GM23248 (cell line): ENCODE data around the gene ANKRA2. TPM values are rescaled to one million over a fixed set of nuclear protein-coding genes. Genes with fewer than 3 reads are reported as not detected.
"Not testable (repeated sequence)": the region's sequence is repeated elsewhere in the genome, so short reads cannot be mapped to it uniquely, and the experiment has no call there.

Experiments
- DNase-seq: peaks from one replicate; pipeline ENCODE4 v3.0.0-alpha.2; 2015
- H2AFZ ChIP-seq: fragments of 200-600 bp; sonication (generic); 2 replicates; pipeline ENCODE4 v1.6.1; 2016; ENCODE audit warnings: antibody characterized with exemption
- H3F3A ChIP-seq: fragments of 200-600 bp; sonication (generic); 2 replicates; pipeline ENCODE4 v1.6.1; 2016; ENCODE audit warnings: mild to moderate bottlenecking, antibody characterized with exemption, mixed run types; ENCODE audit not compliant: insufficient read depth
- H3K27ac ChIP-seq: fragments of 200-600 bp; sonication (generic); 2 replicates; pipeline ENCODE4 v1.5.1; 2016; ENCODE audit warnings: mild to moderate bottlenecking
- H3K27me3 ChIP-seq: fragments of 200-600 bp; sonication (generic); replicated peaks from 2 replicates; pipeline ENCODE4 v1.6.1; 2016; ENCODE audit warnings: mild to moderate bottlenecking; ENCODE audit not compliant: insufficient read depth
- H3K36me3 ChIP-seq: fragments of 200-600 bp; sonication (generic); 2 replicates; pipeline ENCODE4 v1.6.1; 2016; ENCODE audit warnings: low read depth, mild to moderate bottlenecking
- H3K4me1 ChIP-seq: fragments of 200-600 bp; sonication (generic); 2 replicates; pipeline ENCODE4 v1.6.1; 2016; ENCODE audit warnings: mild to moderate bottlenecking; ENCODE audit not compliant: insufficient read depth
- H3K4me2 ChIP-seq: fragments of 200-600 bp; sonication (generic); one replicate; pipeline ENCODE4 v1.6.1; 2016; ENCODE audit warnings: mild to moderate bottlenecking; ENCODE audit not compliant: unreplicated experiment
- H3K4me3 ChIP-seq: fragments of 200-600 bp; sonication (generic); 2 replicates; pipeline ENCODE4 v1.5.1; 2016; ENCODE audit warnings: mild to moderate bottlenecking
- H3K79me2 ChIP-seq: fragments of 200-600 bp; sonication (generic); 2 replicates; pipeline ENCODE4 v1.6.1; 2016; ENCODE audit warnings: mild to moderate bottlenecking; ENCODE audit not compliant: insufficient read depth
- H3K9ac ChIP-seq: fragments of 200-600 bp; sonication (generic); 2 replicates; pipeline ENCODE4 v1.6.1; 2016; ENCODE audit warnings: mild to moderate bottlenecking
- H3K9me2 ChIP-seq: fragments of 200-600 bp; sonication (generic); 2 replicates; pipeline ENCODE4 v1.6.1; 2016; ENCODE audit warnings: mixed run types, mild to moderate bottlenecking, moderate library complexity; ENCODE audit not compliant: insufficient read depth
- H3K9me3 ChIP-seq: fragments of 200-600 bp; sonication (generic); one replicate; pipeline ENCODE4 v1.6.1; 2017; ENCODE audit warnings: low read depth
- H4K20me1 ChIP-seq: fragments of 200-600 bp; sonication (generic); 2 replicates; pipeline ENCODE4 v1.6.0; 2016; ENCODE audit not compliant: insufficient read depth
- EZH2 ChIP-seq: fragments of 200-600 bp; sonication (generic); IDR thresholded peaks from 2 replicates; pipeline ENCODE4 v1.6.1; 2018; ENCODE audit warnings: antibody characterized with exemption, mild to moderate bottlenecking; ENCODE audit not compliant: insufficient read depth, poor library complexity, severe bottlenecking
- EZH2phosphoT487 ChIP-seq: fragments of 200-600 bp; sonication (generic); IDR thresholded peaks from 2 replicates; pipeline ENCODE4 v1.6.1; 2018; ENCODE audit warnings: antibody characterized with exemption, moderate library complexity, mild to moderate bottlenecking, low read depth; ENCODE audit not compliant: insufficient read depth
- WGBS, 2 experiments: methylation state at CpG; one replicate each; pipeline ENCODE4 v1.1.6; 2015 to 2017; ENCODE audit warnings: low lambda C conversion rate in 2 of 2, low coverage in 1 of 2; ENCODE audit errors: missing lambda C conversion rate in 2 of 2; 5-methylcytosine and 5-hydroxymethylcytosine counted together
- in situ Hi-C: fragments of 300-500 bp; cut with MboI; formaldehyde crosslinking; loops from 2 replicates; pipeline ENCODE4 v1.15.0; 2020
- polyA plus RNA-seq: library from polyadenylated mRNA; unstranded; fragments of >200 nt; fragmentation: Nextera tagmentation; extraction: Ambion mirVana; gene quantifications from 2 replicates; pipeline ENCODE4 v1.2.1, GENCODE V29; 2016
- total RNA-seq: library from RNA; depleted of rRNA; stranded (reverse); fragments of >200 nt; shearing (Covaris generic); gene quantifications from 2 replicates; pipeline ENCODE4 v1.2.3, GENCODE V29; 2014

The ANKRA2 gene
- total and polyA plus RNA-seq, 2 experiments from 2014 or later = 23.6 to 30.2 TPM

- DNase-seq = peak; percentile 85
- Histone ChIP-seq H3K4me1 (no peaks in the 10 kb centered on the region), H4K20me1 (no peaks in the 10 kb centered on the region), H3K9me2 (no peaks in the 10 kb centered on the region), H3K36me3 (no peaks in the 10 kb centered on the region), H3K9ac (no peak overlapping the region), H3K27ac (no peak overlapping the region), H3K4me2 (peak overlapping the region; percentile 29), H3K79me2 (no peaks in the 10 kb centered on the region), H3F3A (no peaks in the 10 kb centered on the region), H3K9me3 (no peaks in the 10 kb centered on the region), H3K4me3 (no peak overlapping the region), H2AFZ (peak overlapping the region; percentile 73), H3K27me3 (no peaks in the 10 kb centered on the region)
- TF ChIP-seq EZH2phosphoT487 = no peak
- no peak for TF ChIP-seq EZH2
- in situ Hi-C loops = no loop called here
- 11 to 13% methylated on average over 14 to 16 of the region's 16 CpGs for WGBS, 2 experiments
Observed at GRCh38 chr5:73519531-73520283, 45.7 kb downstream of the ANKRA2 start.

- Histone ChIP-seq H3K79me2 (no peaks in the 10 kb centered on the region), H4K20me1 (no peaks in the 10 kb centered on the region), H3F3A (no peaks in the 10 kb centered on the region), H3K36me3 (no peaks in the 10 kb centered on the region), H3K9me2 (no peaks in the 10 kb centered on the region), H3K4me2 (no peak overlapping the region), H3K27ac (no peak overlapping the region), H3K4me1 (no peaks in the 10 kb centered on the region), H3K4me3 (no peak overlapping the region), H3K27me3 (no peaks in the 10 kb centered on the region), H3K9me3 (no peaks in the 10 kb centered on the region), H3K9ac (no peak overlapping the region), H2AFZ (no peak overlapping the region)
- TF ChIP-seq EZH2phosphoT487 (no peak), EZH2 (no peak)
- in situ Hi-C loops = no loop called here
- DNase-seq = no peak
- 80 to 81% methylated on average over 4 of the region's 4 CpGs for WGBS, 2 experiments
Observed at GRCh38 chr5:73515232-73515631, 50.2 kb downstream of the ANKRA2 start.

GRCh38 chr5:73514418-73514817 is 51.0 kb downstream of the ANKRA2 start:
- H3K79me2 ChIP-seq = no peaks in the 10 kb centered on the region
- DNase-seq = no peak
- no peak overlapping the region for H3K27ac ChIP-seq
- H3K9me3 ChIP-seq = no peaks in the 10 kb centered on the region
- no peaks in the 10 kb centered on the region for H3K27me3 ChIP-seq
- no peak overlapping the region for H2AFZ ChIP-seq
- H3K9me2 ChIP-seq = no peaks in the 10 kb centered on the region
- in situ Hi-C loops = no loop called here
- H3K4me3 ChIP-seq = no peak overlapping the region
- WGBS, 2 experiments = 69 to 77% methylated on average over 2 of the region's 2 CpGs
- H3K4me1 ChIP-seq = no peaks in the 10 kb centered on the region
- H3F3A ChIP-seq = no peaks in the 10 kb centered on the region
- H4K20me1 ChIP-seq = no peaks in the 10 kb centered on the region
- no peak overlapping the region for H3K9ac ChIP-seq
- no peak for TF ChIP-seq EZH2phosphoT487
- no peak for TF ChIP-seq EZH2
- H3K36me3 ChIP-seq = no peaks in the 10 kb centered on the region
- H3K4me2 ChIP-seq = no peak overlapping the region

GRCh38 chr5:73513996-73514395 is 51.4 kb downstream of the ANKRA2 start:
- H3K4me1 ChIP-seq = no peaks in the 10 kb centered on the region
- no peaks in the 10 kb centered on the region for H4K20me1 ChIP-seq

GRCh38 chr5:73508521-73508920 is 56.9 kb downstream of the ANKRA2 start:
- H3K79me2 ChIP-seq, H3K4me1 ChIP-seq, H2AFZ ChIP-seq, H3K4me2 ChIP-seq, H3K9me2 ChIP-seq, DNase-seq, H3K27me3 ChIP-seq, H3K9ac ChIP-seq, in situ Hi-C loops, H3K27ac ChIP-seq, H3K9me3 ChIP-seq, H3K4me3 ChIP-seq, H4K20me1 ChIP-seq: not testable (repeated sequence)
- Histone ChIP-seq H3F3A (peaks cover 41% of the 10 kb centered on the region), H3K36me3 (peaks cover 32% of the 10 kb centered on the region)
- 97 to 98% methylated on average over 26 of the region's 26 CpGs for WGBS, 2 experiments

More at GRCh38 chr5:73513996-73514395, 51.4 kb downstream of the ANKRA2 start:
- no peak overlapping the region for H2AFZ ChIP-seq
- WGBS, 2 experiments = 78 to 83% methylated on average over 3 of the region's 3 CpGs
- no peak overlapping the region for H3K9ac ChIP-seq
- H3K79me2 ChIP-seq = no peaks in the 10 kb centered on the region
- no peak for TF ChIP-seq EZH2
- no peak for TF ChIP-seq EZH2phosphoT487
- H3K9me3 ChIP-seq = no peaks in the 10 kb centered on the region
- H3K4me3 ChIP-seq = no peak overlapping the region
- in situ Hi-C loops = no loop called here
- H3K27me3 ChIP-seq = no peaks in the 10 kb centered on the region
- H3K4me2 ChIP-seq = no peak overlapping the region
- no peak for DNase-seq
- H3K27ac ChIP-seq = no peak overlapping the region
- no peaks in the 10 kb centered on the region for H3K36me3 ChIP-seq
- H3K9me2 ChIP-seq = no peaks in the 10 kb centered on the region
- H3F3A ChIP-seq = no peaks in the 10 kb centered on the region
